T-helper 1 cell treated with Interleukin-12 subunit alpha and Interleukin-12 subunit beta and Interleukin-4 antibody, amounts not matched to agents 30 μg/mL and 1 μg/mL, for 36 hours (primary cell): Measurements from ENCODE around the gene MRPS24.
A peak's percentile ranks its signal among the peaks of the same experiment; 100 is the strongest.

Experiments used
- H3K27ac Mint-ChIP-seq: one replicate; pipeline ENCODE4 v1.8.0; 2021; ENCODE audit warnings: mild to moderate bottlenecking, mixed read lengths
- H3K27me3 Mint-ChIP-seq: one replicate; pipeline ENCODE4 v1.8.0; 2021; ENCODE audit warnings: low read depth, mixed read lengths
- H3K36me3 Mint-ChIP-seq: one replicate; pipeline ENCODE4 v1.8.0; 2021; ENCODE audit warnings: low read depth, mixed read lengths
- H3K4me1 Mint-ChIP-seq: one replicate; pipeline ENCODE4 v1.8.0; 2021; ENCODE audit warnings: low read depth, mixed read lengths
- H3K4me3 Mint-ChIP-seq: one replicate; pipeline ENCODE4 v1.8.0; 2021; ENCODE audit warnings: mild to moderate bottlenecking, moderate library complexity, mixed read lengths
- H3K9me3 Mint-ChIP-seq: one replicate; pipeline ENCODE4 v1.8.0; 2021; ENCODE audit warnings: mixed read lengths

The MRPS24 gene

GRCh38 chr7:43868681-43869005 lies 674 bp downstream of the MRPS24 start:
- peaks cover 16% of the 10 kb centered on the region for H3K4me1 Mint-ChIP-seq
- H3K9me3 Mint-ChIP-seq: no peaks in the 10 kb centered on the region
- peaks cover 7% of the 10 kb centered on the region for H3K27me3 Mint-ChIP-seq
- H3K27ac Mint-ChIP-seq: peak overlapping the region; percentile 49
- H3K4me3 Mint-ChIP-seq: peak overlapping the region; percentile 88
- peaks cover 25% of the 10 kb centered on the region for H3K36me3 Mint-ChIP-seq

GRCh38 chr7:43868181-43868580 lies 1.1 kb downstream of the MRPS24 start:
- Mint-ChIP-seq H3K4me1 (peaks cover 16% of the 10 kb centered on the region), H3K27ac (peak overlapping the region; percentile 15), H3K4me3 (peak overlapping the region; percentile 88), H3K9me3 (no peaks in the 10 kb centered on the region), H3K27me3 (peaks cover 11% of the 10 kb centered on the region), H3K36me3 (peaks cover 22% of the 10 kb centered on the region)

GRCh38 chr7:43865277-43865676 lies 4.0 kb downstream of the MRPS24 start:
- no peaks in the 10 kb centered on the region for H3K9me3 Mint-ChIP-seq
- H3K36me3 Mint-ChIP-seq: peaks cover 19% of the 10 kb centered on the region
- no peak overlapping the region for H3K4me3 Mint-ChIP-seq
- peaks cover 16% of the 10 kb centered on the region for H3K4me1 Mint-ChIP-seq
- H3K27me3 Mint-ChIP-seq: peaks cover 20% of the 10 kb centered on the region
- H3K27ac Mint-ChIP-seq: no peak overlapping the region

- peaks cover 10% of the 10 kb centered on the region for H3K4me1 Mint-ChIP-seq
- H3K27me3 Mint-ChIP-seq: peaks cover 24% of the 10 kb centered on the region
- no peak overlapping the region for H3K27ac Mint-ChIP-seq
- peaks cover 18% of the 10 kb centered on the region for H3K36me3 Mint-ChIP-seq
- H3K9me3 Mint-ChIP-seq: no peaks in the 10 kb centered on the region
- no peak overlapping the region for H3K4me3 Mint-ChIP-seq
Observed at GRCh38 chr7:43864126-43864525, 5.2 kb downstream of the MRPS24 start.

GRCh38 chr7:43856996-43857395 lies 12.3 kb downstream of the MRPS24 start:
- H3K27ac Mint-ChIP-seq: no peak overlapping the region
- no peaks in the 10 kb centered on the region for H3K4me1 Mint-ChIP-seq
- H3K27me3 Mint-ChIP-seq: peaks cover 8% of the 10 kb centered on the region
- H3K36me3 Mint-ChIP-seq: no peaks in the 10 kb centered on the region
- H3K4me3 Mint-ChIP-seq: no peak overlapping the region
- no peaks in the 10 kb centered on the region for H3K9me3 Mint-ChIP-seq

GRCh38 chr7:43856316-43856715 lies 13.0 kb downstream of the MRPS24 start:
- Mint-ChIP-seq H3K4me3 (no peak overlapping the region), H3K27me3 (peaks cover 12% of the 10 kb centered on the region), H3K9me3 (no peaks in the 10 kb centered on the region), H3K4me1 (no peaks in the 10 kb centered on the region), H3K36me3 (no peaks in the 10 kb centered on the region), H3K27ac (no peak overlapping the region)

- Mint-ChIP-seq H3K27ac (no peak overlapping the region), H3K36me3 (no peaks in the 10 kb centered on the region), H3K4me3 (no peak overlapping the region), H3K27me3 (peaks cover 7% of the 10 kb centered on the region), H3K9me3 (no peaks in the 10 kb centered on the region), H3K4me1 (no peaks in the 10 kb centered on the region)
Observed at GRCh38 chr7:43855176-43855575, 14.1 kb downstream of the MRPS24 start.

GRCh38 chr7:43851805-43852204 lies 17.5 kb downstream of the MRPS24 start:
- Mint-ChIP-seq H3K27me3 (peaks cover 8% of the 10 kb centered on the region), H3K36me3 (no peaks in the 10 kb centered on the region), H3K27ac (no peak overlapping the region), H3K4me3 (no peak overlapping the region), H3K9me3 (no peaks in the 10 kb centered on the region), H3K4me1 (no peaks in the 10 kb centered on the region)

GRCh38 chr7:43850348-43851116 lies 18.8 kb downstream of the MRPS24 start:
- Mint-ChIP-seq H3K9me3 (no peaks in the 10 kb centered on the region), H3K27me3 (peaks cover 8% of the 10 kb centered on the region), H3K4me3 (no peak overlapping the region), H3K27ac (no peak overlapping the region), H3K36me3 (no peaks in the 10 kb centered on the region), H3K4me1 (no peaks in the 10 kb centered on the region)

GRCh38 chr7:43849047-43849446 lies 20.3 kb downstream of the MRPS24 start:
- H3K27me3 Mint-ChIP-seq: peaks cover 8% of the 10 kb centered on the region
- H3K27ac Mint-ChIP-seq: no peak overlapping the region
- no peaks in the 10 kb centered on the region for H3K9me3 Mint-ChIP-seq
- no peaks in the 10 kb centered on the region for H3K4me1 Mint-ChIP-seq
- H3K36me3 Mint-ChIP-seq: no peaks in the 10 kb centered on the region
- H3K4me3 Mint-ChIP-seq: no peak overlapping the region

GRCh38 chr7:43847496-43847895 lies 21.8 kb downstream of the MRPS24 start:
- no peak overlapping the region for H3K4me3 Mint-ChIP-seq
- no peaks in the 10 kb centered on the region for H3K9me3 Mint-ChIP-seq
- H3K4me1 Mint-ChIP-seq: no peaks in the 10 kb centered on the region
- peaks cover 8% of the 10 kb centered on the region for H3K27me3 Mint-ChIP-seq
- no peaks in the 10 kb centered on the region for H3K36me3 Mint-ChIP-seq
- H3K27ac Mint-ChIP-seq: no peak overlapping the region

- Mint-ChIP-seq H3K4me3 (no peak overlapping the region), H3K27ac (no peak overlapping the region), H3K9me3 (no peaks in the 10 kb centered on the region), H3K4me1 (no peaks in the 10 kb centered on the region), H3K36me3 (no peaks in the 10 kb centered on the region), H3K27me3 (peaks cover 8% of the 10 kb centered on the region)
Observed at GRCh38 chr7:43844662-43845061, 24.7 kb downstream of the MRPS24 start.

GRCh38 chr7:43844257-43844656 lies 25.1 kb downstream of the MRPS24 start:
- Mint-ChIP-seq H3K27me3 (peaks cover 8% of the 10 kb centered on the region), H3K36me3 (no peaks in the 10 kb centered on the region), H3K4me3 (no peak overlapping the region), H3K4me1 (no peaks in the 10 kb centered on the region), H3K27ac (no peak overlapping the region), H3K9me3 (no peaks in the 10 kb centered on the region)

GRCh38 chr7:43843296-43843695 lies 26.0 kb downstream of the MRPS24 start:
- H3K27me3 Mint-ChIP-seq: peaks cover 8% of the 10 kb centered on the region
- no peaks in the 10 kb centered on the region for H3K9me3 Mint-ChIP-seq
- no peaks in the 10 kb centered on the region for H3K36me3 Mint-ChIP-seq
- H3K4me3 Mint-ChIP-seq: no peak overlapping the region
- peaks cover 5% of the 10 kb centered on the region for H3K4me1 Mint-ChIP-seq
- no peak overlapping the region for H3K27ac Mint-ChIP-seq

- peaks cover 16% of the 10 kb centered on the region for H3K4me1 Mint-ChIP-seq
- peaks cover 8% of the 10 kb centered on the region for H3K9me3 Mint-ChIP-seq
- peaks cover 4% of the 10 kb centered on the region for H3K27me3 Mint-ChIP-seq
- no peak overlapping the region for H3K27ac Mint-ChIP-seq
- H3K36me3 Mint-ChIP-seq: peaks cover 3% of the 10 kb centered on the region
- H3K4me3 Mint-ChIP-seq: no peak overlapping the region
Observed at GRCh38 chr7:43838201-43838658, 31.1 kb downstream of the MRPS24 start.
